Stimulated activated CD4-positive, alpha-beta T cell treated with anti-CD3 and anti-CD28 coated beads, Interleukin-15, amount 100 ng/mL, for 1 hour (primary cell): Measurements from ENCODE around the gene RNPEPL1.
"Not testable (repeated sequence)": the region's sequence is repeated elsewhere in the genome, so short reads cannot be mapped to it uniquely, and the experiment has no call there.

ENCODE experiments used
- DNase-seq, 2 donors: peaks; one replicate each; pipeline ENCODE4 v3.0.0-alpha.2; 2020; ENCODE audit warnings: low read depth in 1 of 2, low spot score in 1 of 2

RNPEPL1 gene

DNA sequence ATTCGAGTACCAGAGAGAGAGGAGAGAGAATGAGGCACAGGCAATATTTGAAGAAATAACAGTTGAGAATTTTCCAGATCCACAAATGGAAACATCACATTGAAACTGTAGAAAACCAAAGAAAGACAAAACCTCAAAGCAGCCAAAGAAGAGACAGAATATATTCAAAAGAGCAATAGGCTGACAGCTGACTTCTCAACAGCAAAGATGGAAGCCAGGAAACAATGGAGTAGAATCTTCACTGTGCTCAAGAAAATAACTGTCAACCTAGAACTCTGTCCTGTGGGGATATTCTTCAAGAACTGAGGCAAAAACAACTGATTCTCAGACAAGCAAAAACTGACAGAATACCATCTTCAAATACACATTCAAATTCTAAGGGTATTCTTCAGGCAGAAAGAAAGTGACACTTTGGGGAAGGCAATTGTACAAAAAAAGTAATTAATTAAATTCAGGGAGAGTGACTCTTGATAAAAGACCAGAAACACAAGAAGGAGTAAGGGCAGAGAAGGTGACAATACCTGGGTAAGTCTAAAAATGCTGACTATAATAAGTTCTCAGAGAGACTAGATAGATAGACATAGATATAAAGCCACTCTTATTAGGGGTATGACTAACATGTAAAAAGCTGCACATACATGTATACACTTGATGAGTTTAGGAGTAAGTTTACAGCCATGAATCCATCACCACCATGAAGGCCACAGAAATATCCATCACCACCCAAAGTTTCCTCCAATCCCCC is 36.1 kb upstream of the RNPEPL1 start:
- no peak for DNase-seq

- no peak for DNase-seq
Observed at GRCh38 chr2:240538031-240538780, 30.1 kb upstream of the RNPEPL1 start.

- not testable (repeated sequence) for DNase-seq
Observed at GRCh38 chr2:240539101-240539500, 29.2 kb upstream of the RNPEPL1 start.

DNA sequence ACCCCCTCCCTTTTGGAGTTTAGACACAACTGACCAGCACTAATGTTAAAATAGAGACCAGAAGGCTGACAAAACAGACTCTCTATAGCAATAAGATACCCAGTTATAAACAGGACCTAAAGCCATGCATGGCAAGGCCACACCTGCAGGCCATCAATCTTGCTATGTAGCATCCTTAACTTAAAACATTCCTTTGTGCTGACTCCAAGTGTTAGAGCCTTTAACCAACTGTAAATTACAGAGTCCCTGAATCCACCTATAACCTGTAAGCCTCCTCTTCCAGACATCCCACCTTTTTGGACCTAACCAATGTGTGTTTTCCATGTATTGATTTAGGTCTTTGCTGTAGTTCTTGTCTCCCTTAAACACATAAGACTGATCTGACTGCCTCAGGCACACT is 28.4 kb upstream of the RNPEPL1 start:
- no peak for DNase-seq

DNA sequence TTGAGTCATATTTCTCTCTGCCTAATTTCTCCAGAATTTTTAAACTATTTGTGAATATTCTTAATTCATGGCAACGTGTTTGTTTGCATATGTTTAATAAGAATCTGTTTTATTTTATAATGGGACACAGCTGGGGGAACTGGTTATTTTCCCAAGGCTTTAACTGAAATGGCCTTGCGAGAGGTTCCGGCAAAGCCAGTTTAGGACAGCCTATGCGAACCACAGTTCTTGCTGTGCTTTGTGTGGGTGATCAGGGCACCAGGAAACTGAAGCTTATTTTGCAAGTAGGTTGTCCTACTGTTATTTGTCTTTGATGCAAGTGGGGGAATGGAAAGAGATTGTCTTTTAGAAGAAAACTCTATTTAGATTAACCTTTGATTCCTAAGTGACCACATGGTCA is 17.0 kb upstream of the RNPEPL1 start:
- DNase-seq: no peak

DNA sequence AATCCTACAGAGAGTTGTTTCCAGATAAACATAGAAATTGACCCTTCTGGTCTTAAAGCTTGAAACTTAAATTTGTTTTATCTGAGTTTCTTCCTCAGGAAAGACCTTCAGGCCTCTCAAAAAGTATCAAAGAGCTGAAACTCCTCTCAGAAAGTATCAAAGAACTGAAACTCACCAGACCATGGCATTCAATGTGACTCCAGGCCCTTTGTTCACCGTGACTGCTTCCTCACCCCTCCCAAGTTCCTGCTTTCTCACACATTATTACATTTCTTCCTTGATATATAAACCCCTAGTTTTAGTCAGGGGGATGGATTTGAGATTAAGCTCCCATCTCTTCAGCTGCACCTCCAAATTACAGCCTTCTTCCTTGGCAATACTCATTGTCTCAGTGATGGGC is 16.5 kb upstream of the RNPEPL1 start:
- DNase-seq: no peak

- no peak for DNase-seq
Observed at GRCh38 chr2:240553956-240554480, 14.3 kb upstream of the RNPEPL1 start.

- DNase-seq: no peak
Observed at GRCh38 chr2:240554767-240555493, 13.4 kb upstream of the RNPEPL1 start.

GRCh38 chr2:240555541-240556250 is 12.6 kb upstream of the RNPEPL1 start:
- DNase-seq: no peak

DNA sequence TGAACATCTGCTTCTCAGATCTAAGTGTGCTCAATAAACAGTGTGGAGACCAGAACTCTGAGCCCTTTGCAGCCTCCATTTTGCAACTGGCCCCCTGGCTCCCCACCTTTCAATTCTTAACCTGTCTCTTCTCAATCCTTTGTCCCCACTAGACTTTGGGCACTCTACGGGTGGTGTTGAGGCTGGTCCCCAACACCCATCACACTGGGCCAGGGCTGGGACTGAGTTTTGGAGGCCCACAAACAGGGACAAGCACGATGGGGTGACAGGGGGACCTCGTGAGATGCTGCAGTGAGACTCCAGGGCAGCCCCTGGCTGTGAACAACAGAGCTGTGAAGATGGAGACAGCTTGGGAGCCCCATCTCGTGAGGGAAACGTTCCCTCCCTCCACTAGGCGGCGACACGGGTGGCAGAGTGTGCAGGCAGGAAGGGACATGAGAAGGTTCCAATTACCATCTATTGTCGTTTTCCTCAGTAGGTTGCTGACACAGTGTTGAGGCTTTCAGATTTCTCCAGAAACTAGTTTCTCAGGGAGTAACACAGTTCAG is 11.7 kb upstream of the RNPEPL1 start:
- peak; percentile 44 to 52 for DNase-seq

DNA sequence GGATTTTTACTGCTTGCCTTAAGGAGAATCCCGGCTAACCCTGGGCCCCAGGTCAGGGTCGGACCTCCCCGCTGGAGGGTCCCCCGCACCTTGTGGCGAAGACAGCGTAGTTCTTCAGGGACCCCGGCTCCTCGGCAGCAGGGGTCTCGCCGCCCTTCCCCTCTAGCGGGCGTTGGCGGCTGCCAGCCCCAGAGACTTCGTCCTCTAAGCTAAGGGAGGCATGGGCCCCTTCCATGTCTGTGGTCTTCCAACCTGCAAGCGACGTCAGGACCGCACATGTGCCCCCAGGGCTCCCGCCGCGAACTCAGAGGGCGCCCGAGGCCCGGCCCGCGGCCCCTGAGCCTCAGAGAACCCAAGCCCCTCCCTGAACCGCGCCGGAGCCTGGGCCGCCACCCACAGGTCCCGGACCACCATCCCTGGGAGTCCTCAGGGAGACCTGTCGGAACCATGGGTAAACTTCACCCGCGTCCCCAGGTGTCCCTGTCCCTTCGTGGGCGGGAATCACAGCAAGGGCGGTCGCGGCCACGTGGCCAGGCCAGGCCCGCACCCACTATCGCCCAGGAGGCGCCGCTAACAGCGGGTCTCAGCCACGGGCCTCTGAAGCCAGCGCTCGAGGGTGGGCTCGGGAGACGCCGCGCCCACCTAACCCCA is 11.1 kb upstream of the RNPEPL1 start:
- no peak for DNase-seq

DNA sequence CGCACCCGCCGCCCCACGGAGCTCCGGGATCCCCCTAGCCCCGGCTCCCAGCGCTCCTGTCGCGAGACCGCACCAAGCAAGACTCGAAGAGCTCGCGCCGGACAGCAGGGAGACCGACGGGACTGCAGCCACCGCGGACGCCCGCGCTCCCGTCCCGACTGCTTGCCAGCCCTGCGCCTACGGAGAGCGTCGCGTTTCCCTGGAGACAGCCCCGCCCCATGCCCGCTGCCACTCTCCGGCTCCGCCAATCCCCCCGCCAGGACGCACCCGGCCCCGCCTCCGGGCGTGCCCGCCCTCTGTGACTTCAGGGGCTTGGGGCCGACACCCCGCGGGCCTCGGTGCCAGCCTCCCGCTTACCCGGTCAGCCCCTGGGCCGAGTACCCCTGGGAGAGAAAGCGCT is 10.5 kb upstream of the RNPEPL1 start, which contains the start of gene ANKMY1:
Gene ANKMY1, minus strand, starts transcription at position 181 of the 400 bp plus-strand sequence. CDS start 653 bp downstream, outside the sequence.
- peak in 1 of 2 donors; percentile 54 for DNase-seq

DNA sequence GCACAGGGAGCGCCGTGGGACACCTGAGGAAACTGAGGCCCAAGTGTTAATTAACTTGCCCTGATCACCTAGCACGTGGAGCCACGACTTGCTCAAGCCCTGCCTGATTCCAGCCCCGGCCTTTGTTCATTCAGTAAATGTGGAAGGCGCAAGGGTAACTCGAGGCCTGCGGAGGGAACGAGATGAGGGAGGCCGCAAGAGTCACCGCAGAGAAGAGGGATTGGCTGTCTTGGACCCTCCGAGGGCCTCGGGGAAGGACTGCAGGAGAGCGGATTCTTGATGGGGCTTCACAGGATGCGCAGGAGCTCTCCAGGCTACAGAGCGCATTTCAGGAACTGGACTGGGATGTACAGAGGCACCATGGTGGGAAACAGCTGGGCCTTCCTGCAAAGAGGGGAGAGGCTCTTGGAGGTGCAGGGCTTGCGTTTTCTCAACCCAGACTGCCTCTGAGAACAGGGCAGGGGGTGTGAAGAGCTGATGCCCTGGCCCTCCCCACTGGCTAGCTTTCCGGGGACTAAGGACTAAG is 10.0 kb upstream of the RNPEPL1 start:
- no peak for DNase-seq

DNA sequence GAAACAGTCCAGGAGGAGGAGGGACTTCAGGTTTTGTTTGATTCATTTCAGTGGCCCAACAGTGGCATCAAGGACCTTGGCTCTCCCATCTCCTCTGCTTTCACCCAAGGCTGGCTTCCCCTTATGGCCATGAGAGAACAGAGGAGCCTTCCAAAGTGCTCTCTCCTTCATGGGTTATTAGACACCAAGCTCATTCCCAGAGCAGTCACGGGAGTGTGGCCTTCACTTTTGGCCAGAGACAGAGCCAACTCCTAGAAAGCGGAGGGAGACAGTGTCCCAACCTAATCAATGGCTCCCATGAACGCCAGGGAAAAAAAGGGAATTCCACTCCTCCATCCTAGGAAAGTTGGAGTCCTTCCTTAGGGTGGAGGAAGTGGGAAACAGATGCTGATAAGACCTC is 9.0 kb upstream of the RNPEPL1 start:
- DNase-seq: no peak

DNA sequence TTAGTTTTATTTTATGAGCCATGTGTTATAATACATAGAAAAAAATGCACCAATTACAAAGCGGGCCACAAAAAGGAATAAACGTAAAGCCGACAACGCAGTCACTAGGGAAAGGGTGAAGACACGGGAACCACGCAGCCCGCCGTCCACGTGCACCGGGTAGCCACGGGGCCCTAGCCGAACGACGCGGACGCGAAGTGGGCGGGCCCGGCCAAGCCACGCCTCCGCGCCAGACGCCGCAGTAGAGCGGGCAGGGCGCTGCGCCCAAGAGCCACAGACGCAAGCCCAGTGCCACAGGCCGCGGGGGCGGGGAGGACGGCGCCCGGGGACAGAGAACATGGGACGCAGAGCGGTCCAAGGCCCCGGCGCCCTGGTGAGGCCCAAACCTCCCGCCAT is 8.2 kb upstream of the RNPEPL1 start, which contains the start of gene DUSP28:
Gene DUSP28, plus strand, starts transcription at position 274 of the 396 bp plus-strand sequence. CDS start 328 bp downstream, outside the sequence.
- DNase-seq: peak; percentile 79 to 83

DNA sequence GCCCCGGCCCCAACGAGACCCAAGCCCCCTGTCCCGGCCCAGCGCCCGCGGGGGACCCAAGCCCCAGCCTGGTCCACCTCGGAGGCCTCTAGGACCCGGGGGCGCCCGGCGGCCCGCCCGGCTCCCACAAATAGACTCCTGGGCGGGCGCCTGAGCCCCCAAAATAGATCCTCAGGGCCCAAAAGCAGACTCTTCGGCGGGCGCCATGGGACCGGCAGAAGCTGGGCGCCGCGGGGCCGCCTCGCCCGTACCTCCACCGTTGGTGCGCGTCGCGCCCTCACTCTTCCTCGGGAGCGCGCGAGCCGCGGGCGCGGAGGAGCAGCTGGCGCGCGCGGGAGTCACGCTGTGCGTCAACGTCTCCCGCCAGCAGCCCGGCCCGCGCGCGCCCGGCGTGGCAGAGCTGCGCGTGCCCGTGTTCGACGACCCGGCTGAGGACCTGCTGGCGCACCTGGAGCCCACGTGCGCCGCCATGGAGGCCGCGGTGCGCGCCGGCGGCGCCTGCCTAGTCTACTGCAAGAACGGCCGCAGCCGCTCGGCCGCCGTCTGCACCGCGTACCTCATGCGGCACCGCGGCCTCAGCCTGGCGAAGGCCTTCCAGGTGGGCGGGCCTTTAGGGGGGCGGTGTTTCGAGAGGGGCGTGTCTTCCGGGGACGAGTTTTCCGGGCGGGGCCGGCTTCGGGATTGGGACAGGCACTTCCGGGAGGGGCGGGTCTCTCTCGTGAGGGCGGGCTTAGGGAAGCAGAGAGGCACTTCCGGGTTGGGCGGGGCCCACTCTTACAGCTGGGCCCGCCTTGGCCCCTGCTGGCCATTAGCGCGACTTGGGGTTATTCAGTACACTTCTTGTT is 7.6 kb upstream of the RNPEPL1 start:
- DNase-seq: peak; percentile 99 to 100

DNA sequence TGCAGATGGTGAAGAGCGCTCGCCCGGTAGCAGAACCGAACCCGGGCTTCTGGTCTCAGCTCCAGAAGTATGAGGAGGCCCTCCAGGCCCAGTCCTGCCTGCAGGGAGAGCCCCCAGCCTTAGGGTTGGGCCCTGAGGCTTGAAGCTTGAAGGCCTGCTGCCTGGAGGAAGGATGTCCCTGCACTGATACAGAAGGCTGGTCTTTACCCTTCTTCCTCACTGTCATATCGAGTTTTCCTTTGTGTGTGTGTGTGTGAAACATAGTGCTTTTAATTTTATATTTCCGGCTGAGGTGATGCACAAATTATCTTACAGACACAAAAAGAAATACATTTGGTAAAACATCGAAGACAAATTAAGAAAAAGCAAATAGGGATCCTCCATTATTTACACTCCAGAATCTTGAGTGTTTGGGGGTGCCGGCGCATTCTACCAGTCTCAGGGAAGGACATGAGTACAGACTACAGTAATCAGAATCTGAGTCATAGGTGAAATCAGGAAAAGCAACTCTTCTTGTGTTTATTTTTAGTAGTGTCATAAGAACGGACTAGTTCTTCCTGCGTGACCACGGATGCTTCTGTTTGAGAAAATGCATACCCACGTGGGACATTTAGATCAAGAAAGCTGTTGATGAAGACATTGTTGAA is 6.8 kb upstream of the RNPEPL1 start:
- no peak for DNase-seq

GRCh38 chr2:240563231-240563630 is 5.1 kb upstream of the RNPEPL1 start:
- DNase-seq: not testable (repeated sequence)
